Endothelial cell of umbilical vein (primary cell): ENCODE results near the gene FURIN. TPM values are rescaled to one million over a fixed set of nuclear protein-coding genes. Genes with fewer than 3 reads are reported as not detected.

Experiments
- BruUV-seq: library from RNA; stranded (reverse); fragments of 400-500 nt; replicated peaks from 2 replicates; lab custom pipeline; 2021; lab: Mats Ljungman, UMichigan
- CTCF ChIA-PET: fragments of 300-600, 350-600 bp; sonication (Branson Sonifier 250); formaldehyde crosslinking; loops from one replicate; lab custom pipeline; 2021; ENCODE audit warnings: antibody characterized with exemption, inconsistent platforms; lab: Charles Lee
- POLR2A ChIA-PET: fragments of 300-600, 350-600 bp; sonication (Branson Sonifier 250); formaldehyde crosslinking; loops from one replicate; lab custom pipeline; 2021; ENCODE audit warnings: antibody characterized with exemption, inconsistent platforms; lab: Charles Lee
- DNase-seq: peaks from one replicate; pipeline ENCODE4 v3.0.0-alpha.2; 2011; ENCODE audit warnings: low read depth, low spot score
- FAIRE-seq: peaks from 2 replicates; lab custom pipeline; 2011; peaks lifted over from hg19 to GRCh38; lab: Jason Lieb, UNC
- H2AFZ ChIP-seq: 2 replicates; pipeline ENCODE4 v1.6.0; 2012; ENCODE audit warnings: low read depth, low read length, control low read depth, inconsistent platforms
- H3K27ac ChIP-seq: 2 replicates; pipeline ENCODE4 v1.5.1; 2011; ENCODE audit warnings: low read depth, mild to moderate bottlenecking, control low read depth, low read length, moderate library complexity; ENCODE audit not compliant: insufficient read depth
- H3K27me3 ChIP-seq, 2 experiments: 2 replicates each; pipeline versions ENCODE4 v1.6.0 to v1.6.1; 2011; ENCODE audit warnings: low read length in 2 of 2, mixed read lengths in 1 of 2; ENCODE audit not compliant: control insufficient read depth in 2 of 2, insufficient read depth in 2 of 2
- H3K36me3 ChIP-seq, 2 experiments: 2 replicates in 1 of 2; 3 replicates in 1 of 2; pipeline ENCODE4 v1.5.1; 2011; ENCODE audit warnings: low read length in 2 of 2, mild to moderate bottlenecking in 1 of 2, moderate library complexity in 1 of 2; ENCODE audit not compliant: control insufficient read depth in 2 of 2, insufficient read depth in 2 of 2; ENCODE audit errors: extremely low read depth in 1 of 2
- H3K4me1 ChIP-seq: 3 replicates; pipeline ENCODE4 v1.5.1; 2011; ENCODE audit warnings: mild to moderate bottlenecking, low read length; ENCODE audit not compliant: control insufficient read depth, insufficient read depth; ENCODE audit errors: extremely low read depth
- H3K4me2 ChIP-seq: 2 replicates; pipeline ENCODE4 v1.6.1; 2011; ENCODE audit warnings: low read length, control low read depth, mixed read lengths; ENCODE audit not compliant: insufficient read depth
- H3K4me3 ChIP-seq, 3 experiments: fragments of 200-600 bp in 1 of 3; sonication (generic), shearing (Covaris generic) in 1 of 3; replicated peaks in 1 of 3; 2 replicates each; pipeline ENCODE4 v1.5.1; 2011 to 2016; ENCODE audit warnings: control low read depth in 3 of 3, low read length in 3 of 3, mild to moderate bottlenecking in 2 of 3, inconsistent platforms in 1 of 3, low read depth in 1 of 3, moderate library complexity in 1 of 3; ENCODE audit not compliant: insufficient read depth in 1 of 3
- H3K79me2 ChIP-seq: 2 replicates; pipeline ENCODE4 v1.6.0; 2012; ENCODE audit warnings: low read length, inconsistent platforms; ENCODE audit not compliant: control insufficient read depth, insufficient read depth
- H3K9ac ChIP-seq: replicated peaks from 2 replicates; pipeline ENCODE3; 2011; ENCODE audit warnings: low read length, control low read depth; ENCODE audit not compliant: insufficient read depth; ENCODE audit errors: extremely low read depth
- H3K9me1 ChIP-seq: replicated peaks from 3 replicates; pipeline ENCODE4 v1.6.0; 2011; ENCODE audit warnings: mild to moderate bottlenecking, low read length; ENCODE audit not compliant: control insufficient read depth, insufficient read depth; ENCODE audit errors: extremely low read depth
- H3K9me3 ChIP-seq: replicated peaks from 2 replicates; pipeline ENCODE4 v1.5.1; 2012; ENCODE audit warnings: low read length, inconsistent platforms; ENCODE audit not compliant: control insufficient read depth, insufficient read depth
- H4K20me1 ChIP-seq: replicated peaks from 2 replicates; pipeline ENCODE3; 2011; ENCODE audit warnings: mild to moderate bottlenecking, low read length; ENCODE audit not compliant: control insufficient read depth, insufficient read depth; ENCODE audit errors: extremely low read depth
- EZH2 ChIP-seq: IDR thresholded peaks from 2 replicates; pipeline ENCODE4 v1.6.1; 2012; ENCODE audit warnings: borderline replicate concordance, low read depth, mild to moderate bottlenecking, moderate library complexity, low read length, inconsistent platforms; ENCODE audit not compliant: severe bottlenecking
- FOS ChIP-seq: IDR thresholded peaks from 2 replicates; pipeline ENCODE4 v1.6.1; 2011; ENCODE audit warnings: mild to moderate bottlenecking, low read length, moderate library complexity, borderline replicate concordance; ENCODE audit not compliant: insufficient read depth
- GATA2 ChIP-seq: IDR thresholded peaks from 2 replicates; pipeline ENCODE4 v1.7.0; 2011; ENCODE audit warnings: low read depth, mild to moderate bottlenecking, moderate library complexity, mixed read lengths, low read length; ENCODE audit not compliant: insufficient read length, insufficient read depth
- JUN ChIP-seq: IDR thresholded peaks from 2 replicates; pipeline ENCODE4 v1.6.1; 2011; ENCODE audit warnings: borderline replicate concordance, low read depth; ENCODE audit not compliant: insufficient read length, insufficient read depth
- MYC ChIP-seq: IDR thresholded peaks from one replicate; pipeline ENCODE4 v1.6.1; 2011; ENCODE audit warnings: mild to moderate bottlenecking, low read depth, low read length
- POLR2A ChIP-seq: IDR thresholded peaks from 2 replicates; pipeline ENCODE4 v1.6.1; 2012; ENCODE audit warnings: low read depth, mild to moderate bottlenecking, control low read depth, low read length
- POLR2AphosphoS5 ChIP-seq: IDR thresholded peaks from 2 replicates; pipeline ENCODE4 v1.6.1; 2012; ENCODE audit warnings: low read depth, mild to moderate bottlenecking, control low read depth, low read length, moderate library complexity; ENCODE audit not compliant: insufficient read depth
- dilution Hi-C: fragments of 300-500 bp; cut with MboI; formaldehyde crosslinking; loops from one replicate; pipeline ENCODE4 v1.15.0; 2019; ENCODE audit warnings: low sequenced_read_pairs; ENCODE audit not compliant: extremely low pct_ligation_motif_present
- intact Hi-C: fragments of 100-400 bp; cut with micrococcal nuclease; formaldehyde crosslinking; loops from one replicate; pipeline ENCODE4 v1.10.0; 2022
- polyA plus RNA-seq, 4 experiments: library from polyadenylated mRNA; depleted of rRNA in 3 of 4; stranded (reverse) in 3 of 4; unstranded in 1 of 4; fragments of >200 nt; gene quantifications; 2 replicates each; pipeline versions ENCODE4 v1.2.1 to v1.2.3, GENCODE V29; 2011 to 2012; ENCODE audit warnings: missing spikeins in 1 of 4
- total RNA-seq: library from RNA; stranded (reverse); gene quantifications from 2 replicates; pipeline ENCODE4 v1.2.3, GENCODE V29; 2021
- TF ChIP-seq, protein P1 (sequence below), 2 donors: IDR thresholded peaks; 1 replicate in 1 of 2; 2 replicates in 1 of 2; pipeline ENCODE4 v1.5.1; 2011; ENCODE audit warnings: low read length in 2 of 2, mild to moderate bottlenecking in 2 of 2, moderate library complexity in 2 of 2, control low read depth in 1 of 2, inconsistent platforms in 1 of 2, low read depth in 1 of 2; ENCODE audit not compliant: insufficient read depth in 1 of 2; ENCODE audit errors: extremely low read depth in 1 of 2
- TF ChIP-seq, protein P2 (sequence below): IDR thresholded peaks from 2 replicates; pipeline ENCODE4 v1.6.1; 2011; ENCODE audit not compliant: insufficient read depth, insufficient read length

Gene FURIN
- total and polyA plus RNA-seq, 2 donors (not counting 3 experiments of a cell fraction or from before 2014, with no cell fraction given): 77.4 to 131 TPM

DNA sequence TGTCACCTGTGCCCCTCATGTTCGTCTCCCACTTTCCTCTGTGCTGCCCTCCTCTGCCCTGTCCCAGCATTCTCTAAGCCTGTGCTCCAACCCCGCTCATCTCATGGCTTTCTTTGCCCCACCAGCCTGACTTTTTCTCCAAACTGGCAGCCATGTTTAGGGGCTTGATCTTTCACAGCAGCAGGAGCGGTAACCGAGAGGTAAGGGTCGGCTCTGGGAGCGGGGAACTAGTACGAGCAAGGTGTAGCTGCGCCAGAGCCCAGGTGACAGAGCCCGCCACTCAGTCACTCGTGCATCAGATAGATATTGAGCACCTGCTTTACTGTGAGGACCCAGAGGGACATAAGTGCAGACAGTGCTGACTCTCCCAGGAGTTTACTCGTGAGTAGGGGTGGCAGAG is 48.1 kb downstream of the FURIN start:
- TF ChIP-seq POLR2A (no peak), POLR2AphosphoS5 (no peak), MYC (no peak), GATA2 (no peak), JUN (no peak), FOS (no peak), EZH2 (no peak)
- TF ChIP-seq, protein P1, sequence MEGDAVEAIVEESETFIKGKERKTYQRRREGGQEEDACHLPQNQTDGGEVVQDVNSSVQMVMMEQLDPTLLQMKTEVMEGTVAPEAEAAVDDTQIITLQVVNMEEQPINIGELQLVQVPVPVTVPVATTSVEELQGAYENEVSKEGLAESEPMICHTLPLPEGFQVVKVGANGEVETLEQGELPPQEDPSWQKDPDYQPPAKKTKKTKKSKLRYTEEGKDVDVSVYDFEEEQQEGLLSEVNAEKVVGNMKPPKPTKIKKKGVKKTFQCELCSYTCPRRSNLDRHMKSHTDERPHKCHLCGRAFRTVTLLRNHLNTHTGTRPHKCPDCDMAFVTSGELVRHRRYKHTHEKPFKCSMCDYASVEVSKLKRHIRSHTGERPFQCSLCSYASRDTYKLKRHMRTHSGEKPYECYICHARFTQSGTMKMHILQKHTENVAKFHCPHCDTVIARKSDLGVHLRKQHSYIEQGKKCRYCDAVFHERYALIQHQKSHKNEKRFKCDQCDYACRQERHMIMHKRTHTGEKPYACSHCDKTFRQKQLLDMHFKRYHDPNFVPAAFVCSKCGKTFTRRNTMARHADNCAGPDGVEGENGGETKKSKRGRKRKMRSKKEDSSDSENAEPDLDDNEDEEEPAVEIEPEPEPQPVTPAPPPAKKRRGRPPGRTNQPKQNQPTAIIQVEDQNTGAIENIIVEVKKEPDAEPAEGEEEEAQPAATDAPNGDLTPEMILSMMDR (IDR thresholded peaks at IDR 0.05; ENCODE audit: extremely low read depth in 1 of 2, insufficient read depth in 1 of 2, low read depth in 1 of 2, low read length in 2 of 2): no peak
- TF ChIP-seq, protein P2, sequence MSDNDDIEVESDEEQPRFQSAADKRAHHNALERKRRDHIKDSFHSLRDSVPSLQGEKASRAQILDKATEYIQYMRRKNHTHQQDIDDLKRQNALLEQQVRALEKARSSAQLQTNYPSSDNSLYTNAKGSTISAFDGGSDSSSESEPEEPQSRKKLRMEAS: no peak
- Histone ChIP-seq H3K27me3 (no peaks in the 10 kb centered on the region), H3K4me1 (no peaks in the 10 kb centered on the region), H3K9ac (no peak overlapping the region), H2AFZ (no peak overlapping the region), H3K9me1 (no peaks in the 10 kb centered on the region), H3K27ac (no peak overlapping the region), H4K20me1 (no peaks in the 10 kb centered on the region), H3K36me3 (peaks cover 2 to 63% of the 10 kb centered on the region in 2 experiments), H3K4me2 (no peak overlapping the region), H3K79me2 (no peaks in the 10 kb centered on the region), H3K4me3 (no peak overlapping the region), H3K9me3 (no peaks in the 10 kb centered on the region)
- intact Hi-C loops: no loop called here
- FAIRE-seq: no peak
- POLR2A ChIA-PET: no interaction called here
- DNase-seq: no peak
- CTCF ChIA-PET: no interaction called here
- no TSS peak for BruUV-seq
- dilution Hi-C loops: no loop called here
